IMR-90 (cell line): ENCODE results near the gene CHDH. TPM values are rescaled to one million over a fixed set of nuclear protein-coding genes. Genes with fewer than 3 reads are reported as not detected.
A peak's percentile ranks its signal among the peaks of the same experiment; 100 is the strongest.

Experiments used
- ATAC-seq: fragments of 200-7000 bp; cut with Tn5 transposase; 2 replicates; pipeline ENCODE4 v1.9.1; 2020; ENCODE audit warnings: low read depth, mild to moderate bottlenecking, moderate library complexity
- BruUV-seq: library from RNA; stranded (reverse); fragments of 400-500 nt; replicated peaks from 2 replicates; lab custom pipeline; 2021; lab: Mats Ljungman, UMichigan
- CTCF ChIA-PET: fragments of 300-600 bp; formaldehyde crosslinking; extraction: SDS; loops from one replicate; lab custom pipeline; 2021; ENCODE audit warnings: antibody characterized with exemption; lab: Yijun Ruan, JAX
- POLR2A ChIA-PET: fragments of 300-600 bp; sonication (Branson Sonifier 250); formaldehyde crosslinking; loops from one replicate; lab custom pipeline; 2022; ENCODE audit warnings: antibody characterized with exemption; ENCODE audit not compliant: unreplicated experiment; lab: Charles Lee
- DNase-seq: peaks from one replicate; pipeline ENCODE4 v3.0.0; 2013
- H2AFZ ChIP-seq: replicated peaks from 2 replicates; pipeline ENCODE3; 2013; ENCODE audit warnings: low read length, mild to moderate bottlenecking; ENCODE audit not compliant: poor library complexity
- H2AK5ac ChIP-seq: 2 replicates; pipeline ENCODE4 v1.6.1; 2013; ENCODE audit warnings: low read depth, low read length, inconsistent platforms
- H2AK9ac ChIP-seq: replicated peaks from 2 replicates; pipeline ENCODE3; 2013; ENCODE audit warnings: mild to moderate bottlenecking, low read depth, low read length, moderate library complexity; ENCODE audit not compliant: poor library complexity
- H2BK120ac ChIP-seq: 2 replicates; pipeline ENCODE4 v1.6.1; 2013; ENCODE audit warnings: low read depth, low read length, inconsistent platforms
- H2BK15ac ChIP-seq: 3 replicates; pipeline ENCODE4 v1.6.1; 2013; ENCODE audit warnings: low read depth, low read length, inconsistent platforms
- H2BK20ac ChIP-seq: 2 replicates; pipeline ENCODE4 v1.6.1; 2013; ENCODE audit warnings: low read depth, mild to moderate bottlenecking, inconsistent platforms, low read length, moderate library complexity
- H2BK5ac ChIP-seq: 2 replicates; pipeline ENCODE4 v1.6.1; 2013; ENCODE audit warnings: mild to moderate bottlenecking, low read depth, low read length, inconsistent platforms; ENCODE audit not compliant: poor library complexity, severe bottlenecking
- H3K14ac ChIP-seq: replicated peaks from 2 replicates; pipeline ENCODE4 v1.6.1; 2013; ENCODE audit warnings: low read depth, low read length, inconsistent platforms
- H3K18ac ChIP-seq: 2 replicates; pipeline ENCODE4 v1.6.1; 2013; ENCODE audit warnings: low read depth, low read length, control low read depth
- H3K23ac ChIP-seq: 2 replicates; pipeline ENCODE4 v1.6.1; 2013; ENCODE audit warnings: low read depth, low read length, inconsistent platforms
- H3K27ac ChIP-seq: 2 replicates; pipeline ENCODE4 v1.5.1; 2013; ENCODE audit warnings: mild to moderate bottlenecking, control low read depth, low read length; ENCODE audit not compliant: insufficient read depth
- H3K27me3 ChIP-seq: 2 replicates; pipeline ENCODE4 v1.6.1; 2013; ENCODE audit warnings: low read length; ENCODE audit not compliant: control insufficient read depth, insufficient read depth
- H3K36me3 ChIP-seq: 2 replicates; pipeline ENCODE4 v1.6.1; 2013; ENCODE audit warnings: low read length, mixed read lengths; ENCODE audit not compliant: control insufficient read depth, insufficient read depth
- H3K4ac ChIP-seq: 2 replicates; pipeline ENCODE4 v1.6.1; 2013; ENCODE audit warnings: low read depth, low read length, inconsistent platforms
- H3K4me1 ChIP-seq: 2 replicates; pipeline ENCODE4 v1.6.1; 2013; ENCODE audit warnings: low read length, mixed read lengths; ENCODE audit not compliant: control insufficient read depth, insufficient read depth
- H3K4me2 ChIP-seq: 2 replicates; pipeline ENCODE4 v1.6.1; 2013; ENCODE audit warnings: low read depth, mild to moderate bottlenecking, control low read depth, low read length, moderate library complexity
- H3K4me3 ChIP-seq: 2 replicates; pipeline ENCODE4 v1.5.1; 2013; ENCODE audit warnings: low read depth, mild to moderate bottlenecking, control low read depth, low read length, moderate library complexity; ENCODE audit not compliant: insufficient read depth
- H3K56ac ChIP-seq: 2 replicates; pipeline ENCODE4 v1.6.1; 2013; ENCODE audit warnings: low read length, inconsistent platforms; ENCODE audit not compliant: insufficient read depth; ENCODE audit errors: extremely low read depth
- H3K79me1 ChIP-seq, 2 experiments: 2 replicates each; pipeline ENCODE4 v1.6.1; 2013; ENCODE audit warnings: low read length in 2 of 2, inconsistent platforms in 1 of 2, low read depth in 1 of 2
- H3K9ac ChIP-seq: 2 replicates; pipeline ENCODE4 v1.6.1; 2013; ENCODE audit warnings: low read depth, low read length, control low read depth
- H3K9me1 ChIP-seq: 2 replicates; pipeline ENCODE4 v1.6.1; 2013; ENCODE audit warnings: low read length, inconsistent platforms; ENCODE audit not compliant: insufficient read depth
- H3K9me3 ChIP-seq: 2 replicates; pipeline ENCODE4 v1.6.1; 2013; ENCODE audit warnings: low read length; ENCODE audit not compliant: control insufficient read depth, insufficient read depth
- H4K20me1 ChIP-seq: 2 replicates; pipeline ENCODE4 v1.6.1; 2013; ENCODE audit warnings: low read length, inconsistent platforms; ENCODE audit not compliant: insufficient read depth
- H4K5ac ChIP-seq: 2 replicates; pipeline ENCODE4 v1.6.1; 2013; ENCODE audit warnings: mild to moderate bottlenecking, low read depth, low read length, control low read depth
- H4K8ac ChIP-seq, 2 experiments: 2 replicates each; pipeline ENCODE4 v1.6.1; 2013; ENCODE audit warnings: low read depth in 2 of 2, low read length in 2 of 2, control low read depth in 1 of 2, inconsistent platforms in 1 of 2
- H4K91ac ChIP-seq: 2 replicates; pipeline ENCODE4 v1.6.1; 2013; ENCODE audit warnings: low read depth, low read length, inconsistent platforms; ENCODE audit not compliant: insufficient read depth
- BHLHE40 ChIP-seq: fragments of 150-350 bp; IDR thresholded peaks from 2 replicates; pipeline ENCODE4 v1.6.1; 2016; ENCODE audit warnings: mild to moderate bottlenecking, low read depth, low read length
- CHD1 ChIP-seq: IDR thresholded peaks from 2 replicates; pipeline ENCODE4 v1.6.1; 2012; ENCODE audit warnings: low read depth, low read length, improper control_type of control experiment
- FOS ChIP-seq: fragments of 150-350 bp; IDR thresholded peaks from 2 replicates; pipeline ENCODE4 v1.6.1; 2016; ENCODE audit warnings: low read depth, low read length
- MAFK ChIP-seq: IDR thresholded peaks from 2 replicates; pipeline ENCODE4 v1.6.1; 2012; ENCODE audit warnings: low read depth, low read length, improper control_type of control experiment
- NFE2L2 ChIP-seq: fragments of 150-350 bp; IDR thresholded peaks from 2 replicates; pipeline ENCODE4 v1.6.1; 2016; ENCODE audit warnings: low read depth, mild to moderate bottlenecking, low read length
- POLR2A ChIP-seq: IDR thresholded peaks from 2 replicates; pipeline ENCODE4 v1.6.1; 2012; ENCODE audit warnings: mild to moderate bottlenecking, low read depth, low read length
- RAD21 ChIP-seq: IDR thresholded peaks from 2 replicates; pipeline ENCODE4 v1.6.1; 2012; ENCODE audit warnings: low read length, improper control_type of control experiment
- RCOR1 ChIP-seq: IDR thresholded peaks from 2 replicates; pipeline ENCODE4 v1.6.1; 2012; ENCODE audit warnings: mild to moderate bottlenecking, low read length, improper control_type of control experiment; ENCODE audit not compliant: insufficient replicate concordance
- RFX5 ChIP-seq: IDR thresholded peaks from 2 replicates; pipeline ENCODE4 v1.8.0; 2012; ENCODE audit warnings: low read depth, mild to moderate bottlenecking, low read length, moderate library complexity
- SMC3 ChIP-seq: fragments of 150-350 bp; IDR thresholded peaks from 2 replicates; pipeline ENCODE4 v1.6.1; 2016; ENCODE audit warnings: low read depth, mild to moderate bottlenecking, antibody characterized with exemption, low read length, moderate library complexity
- WGBS, 2 experiments: methylation state at CpG; one replicate each; pipeline versions ENCODE4 v1.1.5 to v1.1.7; 2013; ENCODE audit warnings: missing lambda C conversion rate in 2 of 2; ENCODE audit not compliant: insufficient read length in 1 of 2; ENCODE audit errors: extremely low coverage in 2 of 2; 5-methylcytosine and 5-hydroxymethylcytosine counted together
- dilution Hi-C: fragments of 300-500 bp; cut with HindIII; formaldehyde crosslinking; loops from one replicate; pipeline ENCODE4 v1.14.3; 2018; ENCODE audit warnings: low sequenced_read_pairs; ENCODE audit not compliant: unreplicated experiment
- in situ Hi-C: fragments of 300-500 bp; cut with MboI; formaldehyde crosslinking; loops from 3 replicates; pipeline ENCODE4 v1.14.3; 2019; ENCODE audit warnings: low sequenced_read_pairs, inconsistent platforms, mixed read lengths
- intact Hi-C: fragments of 100-400 bp; cut with micrococcal nuclease; formaldehyde crosslinking; loops from 2 replicates; pipeline ENCODE4 v1.10.0; 2022
- polyA plus RNA-seq, 3 experiments: library from polyadenylated mRNA; depleted of rRNA; stranded (reverse); fragments of >200 nt; gene quantifications; 2 replicates each; pipeline ENCODE4 v1.2.3, GENCODE V29; 2012; ENCODE audit warnings: low replicate concordance in 1 of 3
- total RNA-seq: library from RNA; depleted of rRNA; stranded (reverse); fragments of >200 nt; gene quantifications from 2 replicates; pipeline ENCODE4 v1.2.3, GENCODE V29; 2012
- TF ChIP-seq, protein P1 (sequence below): fragments of 150-350 bp; IDR thresholded peaks from 2 replicates; pipeline ENCODE4 v1.6.1; 2016; ENCODE audit warnings: low read depth, mild to moderate bottlenecking, low read length, moderate library complexity, borderline replicate concordance
- TF ChIP-seq, protein P2 (sequence below): conservative IDR thresholded peaks from 2 replicates; pipeline ENCODE4 v1.5.1; 2012; ENCODE audit warnings: mild to moderate bottlenecking, low read depth, low read length, improper control_type of control experiment
- TF ChIP-seq, protein P3 (sequence below): fragments of 150-350 bp; IDR thresholded peaks from 2 replicates; pipeline ENCODE4 v1.6.1; 2017; ENCODE audit warnings: mild to moderate bottlenecking, antibody characterized with exemption, low read length, low read depth

Gene CHDH
- total and polyA plus RNA-seq, 2 of the 4 experiments (the other 2 are of a cell fraction): under 0.01 to 0.19 TPM

DNA sequence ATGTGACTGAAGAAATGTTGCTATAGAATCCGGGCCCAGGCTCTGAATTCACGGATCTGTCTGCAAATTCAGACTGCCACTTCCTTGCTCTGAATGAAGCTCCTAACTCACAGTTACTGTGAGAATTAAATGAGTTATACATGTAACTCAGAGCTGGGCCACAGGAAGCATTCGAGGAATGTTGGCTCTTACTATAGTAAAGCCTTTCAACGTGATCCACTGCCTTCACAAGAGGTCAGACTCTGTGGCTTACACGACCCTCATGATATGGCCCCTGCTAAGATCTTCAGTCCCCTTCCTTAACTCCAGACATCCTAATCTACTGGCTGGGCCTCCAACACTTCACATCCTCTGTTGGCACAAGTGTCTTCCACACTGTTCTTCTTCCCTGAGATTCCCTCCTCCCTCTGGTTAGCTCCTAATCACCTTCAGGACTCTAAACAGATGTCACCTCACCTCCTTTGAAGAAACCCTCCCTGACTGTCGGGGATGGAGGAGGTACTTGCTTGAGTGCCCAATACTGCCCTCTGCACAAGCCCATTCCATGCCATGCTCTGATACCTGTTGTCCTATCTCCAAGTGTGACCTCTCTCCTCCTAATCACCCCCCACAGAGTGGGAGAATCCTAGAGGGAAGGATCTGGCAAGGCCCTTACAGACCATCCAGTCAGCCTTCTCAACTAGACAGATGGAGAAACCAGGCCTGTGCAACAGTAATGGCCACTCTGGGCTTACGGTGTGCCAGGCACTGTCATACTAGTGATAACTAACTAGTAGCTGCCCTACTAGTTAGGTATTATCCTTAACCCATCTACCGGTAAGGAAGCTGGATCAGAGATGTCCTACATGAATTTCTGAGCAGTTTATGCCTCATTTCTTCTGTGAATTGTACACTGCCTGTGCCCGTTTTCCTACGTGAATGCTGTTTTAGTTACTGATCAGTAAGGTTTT is 34.5 kb upstream of the CHDH start:
- no peaks in the 10 kb centered on the region for H4K20me1 ChIP-seq
- H2AK9ac ChIP-seq: peak overlapping the region; percentile 37
- peak overlapping the region; percentile 26 for H2BK5ac ChIP-seq
- H3K4me2 ChIP-seq: peak overlapping the region; percentile 97
- no peak overlapping the region for H2BK15ac ChIP-seq
- peaks cover 6% of the 10 kb centered on the region; the same call in 1 of the 2 replicates for H3K9me1 ChIP-seq
- intact Hi-C loops: loop anchor here (5.0 to 10.0 kb wide), 2 partner anchors 536 to 583 kb away; partner anchors contain the start of gene DCP1A
- peak overlapping the region; percentile 82 for H3K9ac ChIP-seq
- H3K4ac ChIP-seq: peak overlapping the region; percentile 58
- H3K79me1 ChIP-seq: peaks cover 13 to 16% of the 10 kb centered on the region in 2 experiments
- peak overlapping the region; percentile 70 for H3K27ac ChIP-seq
- WGBS, 2 experiments: 24% methylated on average over 4 of the region's 10 CpGs; no CpG with 5 or more reads in 1 of the 2 experiments
- H3K27me3 ChIP-seq: no peaks in the 10 kb centered on the region
- no peak overlapping the region for H2BK20ac ChIP-seq
- H2BK120ac ChIP-seq: no peak overlapping the region
- peak overlapping the region; percentile 45 for H3K14ac ChIP-seq
- peak; percentile 42 for DNase-seq
- POLR2A ChIA-PET: interaction anchor here (0.7 kb wide), 1 partner anchor 13 kb away, joined by 3 read pairs; no protein-coding TSS in a partner anchor
- CTCF ChIA-PET: no interaction called here
- H3K4me3 ChIP-seq: peak overlapping the region; percentile 73
- H4K8ac ChIP-seq: peak overlapping the region; percentile 72 to 81; a peak in 3 of 4 replicates
- peaks cover 8% of the 10 kb centered on the region for H3K4me1 ChIP-seq
- peak overlapping the region; percentile 24 for H4K5ac ChIP-seq
- no TSS peak for BruUV-seq
- H2AK5ac ChIP-seq: peak overlapping the region; percentile 62; the same call in 1 of the 2 replicates
- H3K18ac ChIP-seq: no peak overlapping the region
- peak overlapping the region; percentile 0 for H2AFZ ChIP-seq
- H3K36me3 ChIP-seq: peaks cover 25% of the 10 kb centered on the region
- dilution Hi-C loops: no loop called here
- H3K56ac ChIP-seq: peak overlapping the region; percentile 70
- H3K23ac ChIP-seq: peak overlapping the region; percentile 20
- H3K9me3 ChIP-seq: no peaks in the 10 kb centered on the region
- in situ Hi-C loops: loop anchor here (25.0 kb wide), 1 partner anchor 593 kb away; no protein-coding TSS in a partner anchor
- H4K91ac ChIP-seq: peak overlapping the region; percentile 0; the same call in 1 of the 2 replicates
- ATAC-seq: peak; percentile 9
- TF ChIP-seq MAFK (no peak), RAD21 (no peak), RCOR1 (no peak), BHLHE40 (no peak), CHD1 (no peak), NFE2L2 (no peak), SMC3 (no peak), RFX5 (no peak), FOS (no peak), POLR2A (no peak)
- TF ChIP-seq, protein P1, sequence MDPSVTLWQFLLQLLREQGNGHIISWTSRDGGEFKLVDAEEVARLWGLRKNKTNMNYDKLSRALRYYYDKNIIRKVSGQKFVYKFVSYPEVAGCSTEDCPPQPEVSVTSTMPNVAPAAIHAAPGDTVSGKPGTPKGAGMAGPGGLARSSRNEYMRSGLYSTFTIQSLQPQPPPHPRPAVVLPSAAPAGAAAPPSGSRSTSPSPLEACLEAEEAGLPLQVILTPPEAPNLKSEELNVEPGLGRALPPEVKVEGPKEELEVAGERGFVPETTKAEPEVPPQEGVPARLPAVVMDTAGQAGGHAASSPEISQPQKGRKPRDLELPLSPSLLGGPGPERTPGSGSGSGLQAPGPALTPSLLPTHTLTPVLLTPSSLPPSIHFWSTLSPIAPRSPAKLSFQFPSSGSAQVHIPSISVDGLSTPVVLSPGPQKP: no peak
- TF ChIP-seq, protein P2, sequence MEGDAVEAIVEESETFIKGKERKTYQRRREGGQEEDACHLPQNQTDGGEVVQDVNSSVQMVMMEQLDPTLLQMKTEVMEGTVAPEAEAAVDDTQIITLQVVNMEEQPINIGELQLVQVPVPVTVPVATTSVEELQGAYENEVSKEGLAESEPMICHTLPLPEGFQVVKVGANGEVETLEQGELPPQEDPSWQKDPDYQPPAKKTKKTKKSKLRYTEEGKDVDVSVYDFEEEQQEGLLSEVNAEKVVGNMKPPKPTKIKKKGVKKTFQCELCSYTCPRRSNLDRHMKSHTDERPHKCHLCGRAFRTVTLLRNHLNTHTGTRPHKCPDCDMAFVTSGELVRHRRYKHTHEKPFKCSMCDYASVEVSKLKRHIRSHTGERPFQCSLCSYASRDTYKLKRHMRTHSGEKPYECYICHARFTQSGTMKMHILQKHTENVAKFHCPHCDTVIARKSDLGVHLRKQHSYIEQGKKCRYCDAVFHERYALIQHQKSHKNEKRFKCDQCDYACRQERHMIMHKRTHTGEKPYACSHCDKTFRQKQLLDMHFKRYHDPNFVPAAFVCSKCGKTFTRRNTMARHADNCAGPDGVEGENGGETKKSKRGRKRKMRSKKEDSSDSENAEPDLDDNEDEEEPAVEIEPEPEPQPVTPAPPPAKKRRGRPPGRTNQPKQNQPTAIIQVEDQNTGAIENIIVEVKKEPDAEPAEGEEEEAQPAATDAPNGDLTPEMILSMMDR: no peak
- TF ChIP-seq, protein P3, sequence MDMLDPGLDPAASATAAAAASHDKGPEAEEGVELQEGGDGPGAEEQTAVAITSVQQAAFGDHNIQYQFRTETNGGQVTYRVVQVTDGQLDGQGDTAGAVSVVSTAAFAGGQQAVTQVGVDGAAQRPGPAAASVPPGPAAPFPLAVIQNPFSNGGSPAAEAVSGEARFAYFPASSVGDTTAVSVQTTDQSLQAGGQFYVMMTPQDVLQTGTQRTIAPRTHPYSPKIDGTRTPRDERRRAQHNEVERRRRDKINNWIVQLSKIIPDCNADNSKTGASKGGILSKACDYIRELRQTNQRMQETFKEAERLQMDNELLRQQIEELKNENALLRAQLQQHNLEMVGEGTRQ: no peak
